Astrocyte of the cerebellum (primary cell): Measurements from ENCODE around the gene POU2F2.

Source experiments
- DNase-seq: peaks from one replicate; pipeline ENCODE4 v3.0.0-alpha.2; 2011; ENCODE audit warnings: low read depth
- H3K4me3 ChIP-seq: 2 replicates; pipeline ENCODE4 v1.5.1; 2011; ENCODE audit warnings: mild to moderate bottlenecking, low read depth, low read length, moderate library complexity
- CTCF ChIP-seq: IDR thresholded peaks from 2 replicates; pipeline ENCODE4 v1.5.1; 2012; ENCODE audit warnings: low read length, low read depth, moderate library complexity, mild to moderate bottlenecking; ENCODE audit errors: missing control alignments
- in situ Hi-C: cut with HindIII; loops from 2 replicates; pipeline ENCODE4 v1.10.0; 2017; ENCODE audit warnings: low sequenced_read_pairs

The POU2F2 gene

GRCh38 chr19:42132030-42132628 lies at the start of gene POU2F2:
TSS of gene POU2F2 (minus strand) at chr19:42132446. CDS start at chr19:42132411, 35 bp downstream.
- no peak for DNase-seq
- no peak for TF ChIP-seq CTCF
- in situ Hi-C loops, result no loop called here
- H3K4me3 ChIP-seq, result peak within 1 kb of the TSS; percentile 28

- DNase-seq, result no peak
- H3K4me3 ChIP-seq, result no peak overlapping the region
- TF ChIP-seq CTCF, result peak; percentile 36
- in situ Hi-C loops, result no loop called here
Observed at GRCh38 chr19:42178791-42179674, 46.8 kb upstream of the POU2F2 start.

GRCh38 chr19:42177686-42178019 lies 45.4 kb upstream of the POU2F2 start:
- TF ChIP-seq CTCF, result no peak
- no peak overlapping the region for H3K4me3 ChIP-seq
- DNase-seq, result no peak
- in situ Hi-C loops, result no loop called here

- TF ChIP-seq CTCF, result peak; percentile 25
- peak; percentile 15 for DNase-seq
- in situ Hi-C loops, result no loop called here
- H3K4me3 ChIP-seq, result peak overlapping the region; percentile 43
Observed at GRCh38 chr19:42176990-42177685, 44.9 kb upstream of the POU2F2 start.

GRCh38 chr19:42176649-42176989 lies 44.4 kb upstream of the POU2F2 start:
- no peak for TF ChIP-seq CTCF
- in situ Hi-C loops, result no loop called here
- no peak for DNase-seq
- peak overlapping the region; percentile 43 for H3K4me3 ChIP-seq

GRCh38 chr19:42175952-42176648 lies 43.9 kb upstream of the POU2F2 start:
- no peak for DNase-seq
- no peak for TF ChIP-seq CTCF
- H3K4me3 ChIP-seq, result peak overlapping the region; percentile 43
- in situ Hi-C loops, result no loop called here
